ENCODE data around the gene KCND2. TPM values are rescaled to one million over a fixed set of nuclear protein-coding genes. Genes with fewer than 3 reads are reported as not detected.

The KCND2 gene
- total and polyA plus RNA-seq, 2 of the 8 experiments (the other 6 are each of a cell fraction or from before 2014, with no cell fraction given), result 4.6 to 7.7 TPM

DNA sequence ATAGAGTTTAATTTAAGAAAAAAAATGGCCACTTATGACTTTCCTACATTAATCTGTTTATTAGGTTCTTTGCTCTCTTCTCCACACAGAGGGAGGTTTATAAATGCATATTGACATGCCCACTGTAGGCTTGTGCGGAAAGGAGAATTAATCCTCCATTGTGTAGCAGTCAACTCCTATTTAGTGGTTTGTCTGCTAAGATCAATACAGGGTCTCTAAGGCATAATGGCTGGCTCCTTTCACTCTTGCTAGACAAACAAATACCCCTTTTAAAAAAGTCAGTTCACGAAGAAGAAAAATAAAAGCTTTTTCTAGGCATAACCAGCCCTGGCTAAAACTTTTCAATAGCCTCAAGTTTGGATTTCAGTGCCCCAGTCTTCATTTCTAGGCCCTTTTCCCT, 443.3 kb downstream of the KCND2 start:
- no peak overlapping the region for H3K4ac ChIP-seq (replicated peaks; ENCODE audit: insufficient read length, low read depth, low read length)
- H3K56ac ChIP-seq (replicated peaks; ENCODE audit: insufficient read length, low read depth, low read length), result no peak overlapping the region
- H3K79me2 ChIP-seq (ENCODE audit: control insufficient read depth in 1 of 2, insufficient read depth in 2 of 2, low read length in 2 of 2), result no peaks in the 10 kb centered on the region
- H2AK5ac ChIP-seq (ENCODE audit: low read depth, low read length), result no peak overlapping the region
- no peak overlapping the region for H3K9ac ChIP-seq (replicated peaks in 1 of 4; ENCODE audit: extremely low read depth in 1 of 4, low read depth in 3 of 4, low read length in 3 of 4)
- no peaks in the 10 kb centered on the region for H3K9me3 ChIP-seq (ENCODE audit: insufficient read depth in 2 of 2, low read depth in 1 of 2, low read length in 1 of 2)
- H2BK12ac ChIP-seq (ENCODE audit: low read depth, low read length), result no peak overlapping the region
- no peak overlapping the region for H3K23ac ChIP-seq (ENCODE audit: insufficient read length)
- CTCF ChIA-PET (ENCODE audit: partially characterized antibody), result interaction anchor here (0.8 kb wide), 1 partner anchor 9 kb away, joined by 3 read pairs; no protein-coding TSS in a partner anchor
- no peak overlapping the region for H3K27ac ChIP-seq (ENCODE audit: low read depth, low read length)
- no peak overlapping the region for H3K4me2 ChIP-seq (ENCODE audit: insufficient read depth in 1 of 2, low read depth in 2 of 2, low read length in 2 of 2)
- H3K23me2 ChIP-seq (ENCODE audit: low read depth, low read length), result no peaks in the 10 kb centered on the region
- peaks cover 0 to 2% (median 0%) of the 10 kb centered on the region in 4 experiments; a peak in 3 of 7 replicates for H3K4me1 ChIP-seq (replicated peaks in 1 of 4; ENCODE audit: control insufficient read depth in 3 of 4, insufficient read depth in 4 of 4, low read length in 3 of 4)
- no peak overlapping the region for H3K18ac ChIP-seq (ENCODE audit: extremely low read depth, low read length)
- H3K14ac ChIP-seq (ENCODE audit: insufficient read length), result no peak overlapping the region
- H2BK15ac ChIP-seq (ENCODE audit: low read length), result no peak overlapping the region
- POLR2A ChIA-PET (ENCODE audit: partially characterized antibody), result no interaction called here
- no peak overlapping the region for H2BK5ac ChIP-seq (ENCODE audit: low read depth, low read length)
- WGBS, 2 experiments (ENCODE audit: extremely low coverage in 1 of 2, insufficient coverage in 1 of 2, insufficient read length in 1 of 2, insufficient replicate concordance in 2 of 2, low coverage in 1 of 2, low lambda C conversion rate in 2 of 2, missing lambda C conversion rate in 1 of 2), result 94% methylated on average over 2 of the region's 2 CpGs; no CpG with 5 or more reads in 1 of the 2 experiments
- no peak overlapping the region for H4K5ac ChIP-seq (ENCODE audit: insufficient read length, low read depth, low read length)
- H3K36me3 ChIP-seq (ENCODE audit: control insufficient read depth in 2 of 4, insufficient read depth in 4 of 4, low read length in 3 of 4), result no peaks in the 10 kb centered on the region
- peaks cover 0 to 1% (median 0%) of the 10 kb centered on the region in 4 experiments; a peak in 1 of 7 replicates for H3K27me3 ChIP-seq (replicated peaks in 1 of 4; ENCODE audit: control insufficient read depth in 3 of 4, extremely low read depth in 1 of 4, insufficient read depth in 3 of 4, low read length in 3 of 4)
- H4K8ac ChIP-seq (ENCODE audit: extremely low read depth, insufficient read depth, low read length), result no peak overlapping the region
- no peak overlapping the region for H4K91ac ChIP-seq (replicated peaks; ENCODE audit: insufficient read length, low read length)
- FAIRE-seq (no peak), DNase-seq (ENCODE audit: low read depth in 1 of 2, low spot score in 2 of 2) (no peak)
- no peaks in the 10 kb centered on the region for H4K20me1 ChIP-seq (replicated peaks in 1 of 2; ENCODE audit: control insufficient read depth in 1 of 2, insufficient read depth in 2 of 2, low read length in 2 of 2)
- H2AFZ ChIP-seq (ENCODE audit: low read length), result no peak overlapping the region
- H2BK20ac ChIP-seq (ENCODE audit: low read length), result no peak overlapping the region
- H2BK120ac ChIP-seq (replicated peaks; ENCODE audit: low read depth, low read length), result no peak overlapping the region
- H3K79me1 ChIP-seq (ENCODE audit: low read depth, low read length), result no peaks in the 10 kb centered on the region
- no peak for TF ChIP-seq CTBP2 (IDR thresholded peaks at IDR 0.05; ENCODE audit: borderline replicate concordance, insufficient read depth, insufficient read length, low read length)
- no peak for TF ChIP-seq BCL11A (IDR thresholded peaks at IDR 0.05; ENCODE audit: low read depth in 2 of 2, low read length in 2 of 2)
- TF ChIP-seq SIRT6 (IDR thresholded peaks at IDR 0.05; ENCODE audit: low read length), result no peak
- TF ChIP-seq KDM4A (IDR thresholded peaks at IDR 0.05; ENCODE audit: low read depth, low read length, severe bottlenecking), result no peak
- no peak for TF ChIP-seq JUN (IDR thresholded peaks at IDR 0.05; ENCODE audit: low read depth, low read length)
- no peak overlapping the region for H3K4me3 ChIP-seq (ENCODE audit: extremely low read depth in 1 of 4, insufficient read depth in 2 of 4, low read depth in 3 of 4, low read length in 4 of 4)
